MM.1S (cell line): ENCODE measurements around the gene NR6A1.

ENCODE experiments used
- DNase-seq: peaks from one replicate; pipeline ENCODE4 v3.0.0-alpha.2; 2015
- H2AFZ ChIP-seq: fragments of 300-600 bp; sonication (generic); 2 replicates; pipeline ENCODE4 v1.6.0; 2016; ENCODE audit warnings: antibody characterized with exemption, low read length
- H3F3A ChIP-seq: fragments of 300-600 bp; sonication (generic); 2 replicates; pipeline ENCODE4 v1.6.1; 2016; ENCODE audit warnings: mild to moderate bottlenecking, antibody characterized with exemption, low read length, moderate library complexity, mixed read lengths; ENCODE audit not compliant: insufficient read depth
- H3K27ac ChIP-seq: fragments of 300-600 bp; sonication (generic); 2 replicates; pipeline ENCODE4 v1.5.1; 2016; ENCODE audit warnings: mild to moderate bottlenecking, low read length
- H3K27me3 ChIP-seq: fragments of 300-600 bp; sonication (generic); replicated peaks from 2 replicates; pipeline ENCODE4 v1.6.0; 2016; ENCODE audit warnings: low read length; ENCODE audit not compliant: insufficient read depth
- H3K36me3 ChIP-seq: fragments of 300-600 bp; sonication (generic); replicated peaks from 2 replicates; pipeline ENCODE4 v1.6.1; 2016; ENCODE audit warnings: mild to moderate bottlenecking, low read length, mixed read lengths; ENCODE audit not compliant: insufficient read depth
- H3K4me1 ChIP-seq: fragments of 300-600 bp; sonication (generic); 2 replicates; pipeline ENCODE4 v1.6.1; 2016; ENCODE audit warnings: low read length, mixed read lengths
- H3K4me2 ChIP-seq: fragments of 300-600 bp; sonication (generic); 2 replicates; pipeline ENCODE4 v1.6.0; 2016; ENCODE audit warnings: low read depth, low read length
- H3K4me3 ChIP-seq: fragments of 300-600 bp; sonication (generic); 2 replicates; pipeline ENCODE4 v1.5.1; 2016; ENCODE audit warnings: low read length, mixed read lengths
- H3K79me2 ChIP-seq: fragments of 300-600 bp; sonication (generic); 2 replicates; pipeline ENCODE4 v1.6.1; 2016; ENCODE audit warnings: mixed run types, low read length, mixed read lengths
- H3K9ac ChIP-seq: fragments of 300-600 bp; sonication (generic); 2 replicates; pipeline ENCODE4 v1.6.1; 2016; ENCODE audit warnings: low read length, mixed read lengths
- H3K9me2 ChIP-seq: fragments of 300-600 bp; sonication (generic); replicated peaks from 2 replicates; pipeline ENCODE4 v1.6.1; 2016; ENCODE audit warnings: mild to moderate bottlenecking, low read length, mixed read lengths; ENCODE audit not compliant: insufficient read depth
- H3K9me3 ChIP-seq: fragments of 300-600 bp; sonication (generic); replicated peaks from 2 replicates; pipeline ENCODE4 v1.6.1; 2016; ENCODE audit warnings: mild to moderate bottlenecking, low read length, mixed read lengths; ENCODE audit not compliant: insufficient read depth
- H4K20me1 ChIP-seq: fragments of 300-600 bp; sonication (generic); 2 replicates; pipeline ENCODE4 v1.6.1; 2016; ENCODE audit warnings: mild to moderate bottlenecking, low read length, moderate library complexity, mixed read lengths; ENCODE audit not compliant: insufficient read depth
- EZH2 ChIP-seq: fragments of 300-600 bp; sonication (generic); optimal IDR thresholded peaks from 2 replicates; pipeline ENCODE3; 2017; ENCODE audit warnings: low read depth, mild to moderate bottlenecking, antibody characterized with exemption, low read length, mixed read lengths
- EZH2phosphoT487 ChIP-seq: fragments of 300-600 bp; sonication (generic); IDR thresholded peaks from 2 replicates; pipeline ENCODE4 v1.6.1; 2018; ENCODE audit warnings: antibody characterized with exemption, low read length
- TF ChIP-seq, protein P1 (sequence below): fragments of 300-600 bp; sonication (generic); IDR thresholded peaks from 2 replicates; pipeline ENCODE4 v1.5.1; 2016; ENCODE audit warnings: antibody characterized with exemption, low read length, mixed read lengths

The NR6A1 gene

DNA sequence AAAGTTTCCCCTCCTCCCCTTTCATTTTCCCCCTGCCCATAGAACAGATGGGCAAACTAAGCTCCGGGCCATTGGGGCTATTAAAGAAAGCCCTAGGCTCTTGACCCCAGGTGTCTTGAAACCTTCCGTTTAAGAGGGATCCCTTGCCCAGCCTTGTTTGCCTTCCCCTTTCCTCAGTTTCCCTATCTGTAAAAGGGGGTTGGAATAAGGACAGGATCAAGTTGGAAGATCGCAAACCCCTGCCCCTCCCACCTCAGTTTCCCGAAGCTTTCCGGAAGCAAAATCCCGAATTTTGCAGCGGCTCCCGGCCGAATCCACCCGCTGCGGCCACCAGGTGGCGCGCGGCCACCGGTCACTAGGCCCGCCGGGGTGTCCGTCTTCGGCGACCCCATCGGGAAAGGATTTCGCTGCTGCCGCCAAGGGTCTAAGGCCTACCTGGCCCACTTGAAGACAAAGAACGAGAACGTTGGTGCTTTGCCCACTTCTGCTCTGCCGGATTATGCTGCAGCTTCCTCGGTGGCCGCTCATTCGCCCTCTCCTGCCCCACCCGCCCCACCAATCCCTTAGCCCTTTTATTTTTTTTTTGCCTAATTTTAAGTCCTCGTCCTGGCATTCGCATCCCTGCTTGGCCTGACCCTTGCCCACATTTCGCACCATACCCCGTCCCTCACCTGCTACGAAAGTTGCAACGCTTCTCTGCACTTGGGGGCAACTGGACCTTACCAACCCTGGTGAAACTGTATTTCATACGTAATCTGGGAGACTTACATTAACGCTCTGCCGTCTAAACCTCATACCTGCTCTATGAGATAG is 962 bp upstream of the NR6A1 start:
- TF ChIP-seq, protein P1, sequence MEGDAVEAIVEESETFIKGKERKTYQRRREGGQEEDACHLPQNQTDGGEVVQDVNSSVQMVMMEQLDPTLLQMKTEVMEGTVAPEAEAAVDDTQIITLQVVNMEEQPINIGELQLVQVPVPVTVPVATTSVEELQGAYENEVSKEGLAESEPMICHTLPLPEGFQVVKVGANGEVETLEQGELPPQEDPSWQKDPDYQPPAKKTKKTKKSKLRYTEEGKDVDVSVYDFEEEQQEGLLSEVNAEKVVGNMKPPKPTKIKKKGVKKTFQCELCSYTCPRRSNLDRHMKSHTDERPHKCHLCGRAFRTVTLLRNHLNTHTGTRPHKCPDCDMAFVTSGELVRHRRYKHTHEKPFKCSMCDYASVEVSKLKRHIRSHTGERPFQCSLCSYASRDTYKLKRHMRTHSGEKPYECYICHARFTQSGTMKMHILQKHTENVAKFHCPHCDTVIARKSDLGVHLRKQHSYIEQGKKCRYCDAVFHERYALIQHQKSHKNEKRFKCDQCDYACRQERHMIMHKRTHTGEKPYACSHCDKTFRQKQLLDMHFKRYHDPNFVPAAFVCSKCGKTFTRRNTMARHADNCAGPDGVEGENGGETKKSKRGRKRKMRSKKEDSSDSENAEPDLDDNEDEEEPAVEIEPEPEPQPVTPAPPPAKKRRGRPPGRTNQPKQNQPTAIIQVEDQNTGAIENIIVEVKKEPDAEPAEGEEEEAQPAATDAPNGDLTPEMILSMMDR: peak; percentile 94
- TF ChIP-seq EZH2: no peak
- TF ChIP-seq EZH2phosphoT487: no peak
- H4K20me1 ChIP-seq: no peaks in the 10 kb centered on the region
- H3K9me2 ChIP-seq: no peaks in the 10 kb centered on the region
- H3K4me3 ChIP-seq: peak overlapping the region; percentile 87
- H3K4me2 ChIP-seq: peak overlapping the region; percentile 96
- H3K79me2 ChIP-seq: peaks cover 8% of the 10 kb centered on the region
- no peaks in the 10 kb centered on the region for H3K36me3 ChIP-seq
- H3K9me3 ChIP-seq: no peaks in the 10 kb centered on the region
- peaks cover 13% of the 10 kb centered on the region; the same call in 1 of the 2 replicates for H3K4me1 ChIP-seq
- DNase-seq: peak; percentile 34
- peaks cover 12% of the 10 kb centered on the region; the same call in 1 of the 2 replicates for H3F3A ChIP-seq
- H3K27ac ChIP-seq: peak overlapping the region; percentile 7; the same call in 1 of the 2 replicates
- H3K9ac ChIP-seq: peak overlapping the region; percentile 68; the same call in 1 of the 2 replicates
- H2AFZ ChIP-seq: peak overlapping the region; percentile 84
- peaks cover 7% of the 10 kb centered on the region; the same call in 1 of the 2 replicates for H3K27me3 ChIP-seq

DNA sequence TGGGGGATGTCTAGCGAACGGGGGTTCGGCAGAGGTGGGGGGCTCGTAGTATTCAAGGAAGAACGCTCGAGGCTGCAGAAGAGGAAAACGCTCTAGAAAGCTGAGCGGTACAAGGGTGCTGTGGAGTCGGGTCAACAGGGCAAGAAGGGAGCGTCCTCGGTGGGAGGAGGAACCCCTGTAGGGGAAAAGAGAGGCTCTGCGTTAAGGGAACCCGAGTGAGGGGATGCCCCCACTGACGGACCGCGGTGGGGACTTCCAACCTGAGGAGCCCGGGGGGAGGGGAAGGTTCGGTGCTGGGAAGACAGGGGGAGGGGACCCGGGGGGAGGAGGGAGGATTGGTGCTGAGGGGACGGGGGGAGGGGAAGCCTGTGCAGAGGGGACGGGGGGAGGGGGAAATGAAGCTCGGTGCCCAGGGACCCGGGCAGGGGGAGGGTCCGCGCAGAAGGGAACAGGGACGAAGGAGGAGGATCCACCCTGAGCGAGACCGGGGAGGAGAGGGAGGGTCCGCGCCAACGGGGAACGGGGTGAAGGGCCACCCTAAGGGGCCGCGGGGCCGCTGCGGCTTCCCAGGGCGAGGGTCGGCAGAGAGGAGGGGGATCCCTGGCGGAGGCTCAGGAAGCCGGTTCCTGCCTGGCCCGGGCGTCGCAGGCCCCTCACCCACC is 621 bp downstream of the NR6A1 start:
- TF ChIP-seq EZH2phosphoT487 (no peak), EZH2 (no peak)
- TF ChIP-seq, protein P1: no peak
- Histone ChIP-seq H3K27ac (no peak overlapping the region), H3K9me2 (no peaks in the 10 kb centered on the region), H3K9ac (peak overlapping the region; percentile 68; the same call in 1 of the 2 replicates), H3K36me3 (no peaks in the 10 kb centered on the region), H3K9me3 (no peaks in the 10 kb centered on the region), H3K4me3 (peak overlapping the region; percentile 87), H3K27me3 (no peaks in the 10 kb centered on the region), H2AFZ (peak overlapping the region; percentile 59), H3F3A (peaks cover 12% of the 10 kb centered on the region; the same call in 1 of the 2 replicates), H3K4me2 (peak overlapping the region; percentile 96), H4K20me1 (no peaks in the 10 kb centered on the region), H3K79me2 (peaks cover 8% of the 10 kb centered on the region), H3K4me1 (peaks cover 13% of the 10 kb centered on the region; the same call in 1 of the 2 replicates)
- DNase-seq: peak; percentile 20

DNA sequence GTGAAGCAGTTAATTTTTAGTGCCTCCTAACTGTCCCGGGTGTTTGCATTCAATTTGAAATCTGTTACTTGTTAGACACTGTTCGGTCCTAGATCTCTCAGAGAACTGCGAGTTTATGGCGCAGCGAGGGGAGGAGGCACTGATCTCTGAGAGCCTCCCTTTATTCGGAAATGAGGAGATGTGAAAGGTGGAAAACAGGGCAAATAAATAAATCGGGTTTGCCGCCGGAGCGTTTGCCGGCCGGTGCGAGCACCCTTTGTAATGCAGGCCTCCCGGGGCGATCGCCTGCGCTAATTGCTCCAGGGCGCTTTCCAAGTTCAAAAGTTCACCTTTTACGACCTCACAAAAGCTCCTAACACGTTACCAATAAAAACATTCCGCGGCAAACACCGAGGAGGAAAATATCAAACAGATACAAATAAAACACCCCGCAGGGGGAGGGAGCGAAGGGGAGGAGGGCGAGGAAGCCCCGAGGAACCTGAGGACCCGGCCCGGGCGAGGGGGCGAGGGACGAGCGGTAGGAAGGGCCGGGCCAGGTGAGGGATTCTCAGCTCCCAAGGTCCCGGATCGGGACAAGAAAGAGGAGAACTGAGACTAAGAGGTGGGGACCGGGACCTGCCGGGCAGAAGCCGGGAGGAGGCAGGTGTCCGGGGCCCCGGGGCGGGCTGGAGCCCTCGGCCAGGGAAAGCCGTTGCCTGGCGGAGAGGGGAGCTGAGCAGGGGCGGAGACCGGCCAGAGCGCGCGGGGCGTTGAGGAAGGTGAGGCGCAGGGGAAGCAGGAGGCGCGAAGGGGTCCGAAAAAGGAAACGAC is 1.4 kb downstream of the NR6A1 start:
- peaks cover 13% of the 10 kb centered on the region; the same call in 1 of the 2 replicates for H3K4me1 ChIP-seq
- TF ChIP-seq, protein P1: no peak
- no peak for TF ChIP-seq EZH2phosphoT487

More for the DNA sequence above, 1.4 kb downstream of the NR6A1 start:
- Histone ChIP-seq H3K9ac (peak overlapping the region; percentile 38; the same call in 1 of the 2 replicates), H2AFZ (peak overlapping the region; percentile 59), H3K36me3 (no peaks in the 10 kb centered on the region), H3K9me3 (no peaks in the 10 kb centered on the region), H3K27ac (no peak overlapping the region), H3K4me2 (peak overlapping the region; percentile 96), H3F3A (peaks cover 12% of the 10 kb centered on the region; the same call in 1 of the 2 replicates), H3K4me3 (peak overlapping the region; percentile 87), H3K79me2 (peaks cover 8% of the 10 kb centered on the region), H3K9me2 (no peaks in the 10 kb centered on the region), H4K20me1 (no peaks in the 10 kb centered on the region), H3K27me3 (no peaks in the 10 kb centered on the region)
- peak; percentile 31 for DNase-seq
